HG03025 (cell line): ENCODE results near the gene RPAIN.

Source experiments
- ATAC-seq: cut with Tn5 transposase; IDR thresholded peaks from one replicate; pipeline ENCODE4 v1.9.1; 2021; ENCODE audit warnings: mild to moderate bottlenecking, moderate library complexity; ENCODE audit not compliant: unreplicated experiment, low FRiP score

Gene RPAIN

GRCh38 chr17:5419959-5420653 lies at the start of gene RPAIN:
Gene RPAIN (plus strand): TSS chr17:5420182. CDS start chr17:5420211, 29 bp downstream.
- peak; percentile 54 for ATAC-seq

DNA sequence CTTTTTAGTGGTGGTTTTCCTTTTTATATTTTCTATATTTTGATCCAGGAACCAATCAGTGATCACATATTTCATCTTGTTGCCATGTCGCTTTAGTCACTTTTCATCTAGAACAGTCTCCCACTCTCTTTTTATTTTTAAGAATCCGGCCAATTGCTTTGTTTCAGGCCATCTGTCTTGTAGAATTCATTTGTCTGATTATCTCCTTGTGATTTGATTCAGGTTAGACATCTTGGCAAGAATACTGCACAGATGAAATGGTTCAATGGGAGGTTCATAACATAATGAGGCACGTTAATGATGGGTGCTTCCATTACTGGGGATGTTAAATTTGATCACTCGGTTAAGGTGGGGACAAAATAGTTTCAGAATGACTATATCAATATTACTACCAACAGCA lies 49.6 kb upstream of the RPAIN start:
- no peak for ATAC-seq

DNA sequence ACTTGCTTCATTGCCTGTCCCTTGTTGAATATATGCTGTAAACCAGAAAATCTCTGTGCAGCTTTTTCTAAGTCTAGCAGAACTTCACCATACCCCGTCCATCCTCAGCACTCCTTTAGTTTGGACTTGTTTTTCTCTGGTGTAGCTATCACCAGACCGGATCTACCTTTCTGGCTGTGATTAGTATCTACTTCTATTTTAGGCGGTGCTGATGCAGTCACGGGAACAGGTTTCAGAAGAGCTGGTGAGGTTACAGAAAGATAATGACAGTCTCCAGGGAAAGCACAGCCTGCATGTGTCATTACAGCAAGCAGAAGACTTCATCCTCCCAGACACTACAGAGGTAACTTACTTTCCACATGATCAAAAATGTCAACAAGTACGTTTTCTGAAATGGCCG lies 46.9 kb upstream of the RPAIN start:
- no peak for ATAC-seq

GRCh38 chr17:5378566-5379207 lies 41.3 kb upstream of the RPAIN start:
- no peak for ATAC-seq

DNA sequence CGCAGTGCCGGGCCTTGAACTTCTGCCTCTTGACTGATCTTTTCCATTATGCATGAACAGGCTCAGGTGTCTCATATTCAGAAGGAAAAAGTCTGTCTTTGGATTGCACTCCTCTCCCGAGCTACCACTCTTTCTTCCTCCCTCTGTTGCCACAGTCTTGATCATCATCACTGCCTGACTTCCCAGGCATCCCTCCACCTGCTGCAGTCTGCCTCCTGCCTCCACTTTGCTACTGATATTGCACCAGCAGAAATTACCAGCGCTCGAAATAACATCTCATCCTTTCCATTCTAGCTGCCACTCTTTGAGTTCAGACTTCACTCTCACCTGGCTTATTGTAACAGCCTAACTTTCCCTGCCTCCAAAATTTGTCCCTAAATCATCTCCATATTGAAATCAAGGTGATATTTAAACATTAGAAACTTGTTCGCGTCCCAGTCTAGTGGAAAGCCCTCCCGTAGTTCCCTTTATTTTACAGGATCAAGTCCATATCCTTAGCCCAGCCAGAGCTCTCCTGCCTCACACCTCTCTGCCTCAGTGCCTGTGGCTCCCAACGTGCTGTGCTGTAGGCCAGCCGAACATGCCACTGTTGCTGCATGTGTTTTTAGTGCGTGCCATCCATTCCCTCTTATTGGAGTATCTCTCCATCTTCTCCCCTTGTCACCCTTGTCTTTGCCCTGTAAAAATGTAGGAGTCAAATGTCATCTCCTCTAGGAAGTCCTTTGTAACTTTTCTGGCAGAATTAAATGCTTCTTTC lies 40.5 kb upstream of the RPAIN start:
- no peak for ATAC-seq

DNA sequence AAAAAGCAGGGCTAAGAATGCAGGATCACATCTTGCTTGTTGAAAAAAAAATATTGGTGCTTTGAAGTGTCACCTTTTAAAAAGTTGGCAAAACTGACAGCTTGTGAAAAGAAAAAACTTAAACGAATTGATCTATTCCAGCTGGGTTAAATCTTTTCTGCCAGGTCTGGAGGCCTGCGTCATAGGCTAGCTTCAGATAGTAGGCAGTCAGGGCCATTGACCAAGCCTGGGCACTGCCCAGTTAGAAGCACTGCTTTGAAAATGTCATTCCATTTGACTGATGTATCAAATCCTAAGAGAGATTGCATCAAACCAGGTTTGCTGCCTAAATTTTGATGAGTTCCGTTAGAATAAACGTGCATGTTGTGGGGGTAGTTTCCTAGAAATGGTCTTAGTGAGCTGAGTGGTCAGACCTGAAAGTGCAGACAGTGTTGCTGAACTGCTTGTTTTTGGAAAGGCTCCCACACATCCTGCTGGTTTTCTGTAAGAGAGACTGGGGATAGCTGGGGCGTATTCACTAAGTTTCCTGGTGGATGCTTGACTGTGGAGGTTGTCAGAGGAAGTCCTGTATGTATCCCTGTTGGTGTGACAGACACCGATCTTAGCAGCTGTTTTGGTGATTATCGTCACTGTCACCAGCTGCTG lies 39.4 kb upstream of the RPAIN start:
- no peak for ATAC-seq

DNA sequence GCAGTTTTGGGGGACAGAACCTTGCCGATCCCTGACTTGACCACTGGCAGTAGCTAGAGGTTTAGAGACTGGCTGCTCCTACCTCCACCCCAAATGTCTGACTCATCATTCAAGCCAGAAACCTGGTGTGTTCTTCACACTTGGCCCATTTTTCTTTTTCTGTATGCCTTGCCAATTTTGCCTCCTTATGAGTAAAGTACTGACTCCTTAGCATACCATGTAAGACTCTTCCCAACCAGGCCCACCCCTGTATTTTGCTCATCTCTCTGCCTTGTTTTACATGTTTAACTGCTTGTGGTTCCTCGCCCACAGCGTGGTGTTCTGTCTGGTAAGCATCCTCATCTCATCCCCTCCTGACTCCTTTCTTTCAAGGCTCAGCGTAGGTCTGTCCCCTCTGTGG lies 38.4 kb upstream of the RPAIN start:
- no peak for ATAC-seq

DNA sequence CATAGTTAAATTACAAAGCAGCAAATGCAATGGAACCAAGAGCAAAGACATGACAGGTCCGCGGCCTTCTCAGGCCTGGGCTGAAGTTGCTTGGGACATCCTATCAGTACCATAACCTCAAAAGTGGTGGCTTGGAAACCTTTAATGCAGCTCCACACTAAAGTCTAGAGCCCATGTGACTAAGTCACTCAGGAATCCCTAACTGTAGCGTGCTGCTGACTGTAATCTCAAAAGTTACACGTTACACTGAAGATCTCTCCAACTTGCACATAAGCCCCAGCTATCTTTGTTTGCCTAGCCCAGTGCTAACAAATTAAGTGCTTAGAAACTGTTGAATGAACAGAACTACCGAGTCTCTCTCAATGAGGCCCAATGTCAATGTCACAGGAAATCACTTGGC lies 28.3 kb upstream of the RPAIN start:
- no peak for ATAC-seq

DNA sequence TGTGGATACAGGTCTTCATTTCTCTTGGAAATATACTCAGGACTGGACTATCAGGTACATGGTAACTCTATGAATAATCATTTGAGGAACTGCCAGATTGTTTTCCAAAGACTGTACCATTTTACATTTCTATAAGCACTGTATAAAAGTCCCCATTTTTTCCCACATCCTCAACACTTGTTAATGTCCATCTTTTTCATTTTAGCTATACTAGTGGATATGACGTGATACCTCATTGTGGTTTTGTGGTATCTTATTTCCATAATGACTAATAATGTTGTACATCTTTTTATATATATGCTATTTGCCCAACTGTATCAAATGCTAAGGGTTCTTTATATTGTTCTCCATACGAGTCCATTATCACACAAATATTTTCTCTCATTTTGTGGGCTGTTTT lies 23.4 kb upstream of the RPAIN start:
- no peak for ATAC-seq

GRCh38 chr17:5399767-5400166 lies 20.2 kb upstream of the RPAIN start:
- no peak for ATAC-seq

GRCh38 chr17:5405400-5405799 lies 14.6 kb upstream of the RPAIN start:
- no peak for ATAC-seq

DNA sequence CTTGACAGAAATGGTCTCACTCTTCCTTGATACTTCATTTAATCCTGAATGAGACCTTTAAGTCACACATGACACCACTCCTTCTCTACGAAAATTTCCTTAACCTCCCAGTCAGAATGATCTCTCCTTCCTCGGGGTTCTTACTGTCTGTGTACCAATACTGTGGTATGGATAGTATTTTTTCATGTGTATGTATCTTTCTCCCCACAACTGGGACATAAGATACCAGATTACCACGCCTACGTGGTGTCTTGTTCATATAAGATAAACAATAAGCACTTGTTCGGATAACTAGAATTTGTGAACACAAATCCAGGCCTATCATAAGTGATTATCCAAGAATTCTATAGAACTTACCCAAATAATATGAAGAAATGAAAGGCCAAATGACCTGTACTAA lies 11.8 kb upstream of the RPAIN start:
- no peak for ATAC-seq

DNA sequence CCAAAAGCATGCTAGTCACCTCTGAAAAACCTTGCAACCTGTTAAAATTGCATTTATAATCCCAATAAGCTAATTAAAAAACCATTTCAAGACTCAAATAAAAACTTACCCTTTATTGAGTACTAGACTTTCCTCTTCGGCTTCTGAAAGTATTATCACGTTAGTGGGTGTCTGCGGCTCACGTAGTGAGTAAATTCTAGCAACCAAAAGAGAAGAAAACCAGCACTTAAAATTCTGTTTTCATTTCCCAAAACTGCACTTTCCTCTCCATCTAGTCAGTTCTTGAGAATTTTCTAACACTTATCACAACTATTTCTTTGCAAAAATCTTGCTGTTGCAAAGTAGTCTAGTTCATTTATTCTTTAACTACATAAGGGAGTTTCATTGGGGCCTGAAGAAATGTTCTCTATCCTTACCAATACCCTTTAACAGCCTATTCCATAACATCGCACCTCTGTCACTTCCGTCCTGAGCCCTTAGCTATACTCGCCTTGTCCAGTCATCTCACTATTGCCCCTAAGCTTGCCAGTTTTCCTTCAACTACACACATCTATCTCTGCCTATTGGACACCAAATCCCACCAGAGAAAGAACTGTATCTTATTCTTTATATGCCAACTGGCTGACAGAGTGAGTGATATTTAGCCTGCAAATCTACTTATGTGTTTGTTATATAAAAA lies 9.2 kb upstream of the RPAIN start:
- ATAC-seq = no peak

DNA sequence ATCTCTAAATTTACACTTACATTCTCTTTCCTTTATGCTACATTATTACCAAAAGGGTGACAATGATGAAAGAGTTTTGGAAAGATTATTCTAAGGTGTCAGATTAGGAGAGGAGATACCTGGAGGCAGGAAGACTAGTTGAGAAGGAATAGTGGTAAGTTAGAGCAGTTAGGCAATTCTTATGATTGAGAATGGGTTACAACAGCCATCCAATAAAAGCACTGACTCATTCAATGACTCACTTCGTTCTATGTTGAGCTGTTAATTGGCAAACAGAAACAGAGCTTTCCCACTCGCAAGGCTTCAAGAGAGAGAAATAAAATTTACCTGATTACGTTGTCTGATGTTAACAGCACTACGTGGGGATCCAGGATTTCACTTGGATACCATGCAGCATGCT lies 6.3 kb upstream of the RPAIN start:
- ATAC-seq = no peak

- ATAC-seq = no peak
Observed at GRCh38 chr17:5416901-5417300, 3.1 kb upstream of the RPAIN start.

DNA sequence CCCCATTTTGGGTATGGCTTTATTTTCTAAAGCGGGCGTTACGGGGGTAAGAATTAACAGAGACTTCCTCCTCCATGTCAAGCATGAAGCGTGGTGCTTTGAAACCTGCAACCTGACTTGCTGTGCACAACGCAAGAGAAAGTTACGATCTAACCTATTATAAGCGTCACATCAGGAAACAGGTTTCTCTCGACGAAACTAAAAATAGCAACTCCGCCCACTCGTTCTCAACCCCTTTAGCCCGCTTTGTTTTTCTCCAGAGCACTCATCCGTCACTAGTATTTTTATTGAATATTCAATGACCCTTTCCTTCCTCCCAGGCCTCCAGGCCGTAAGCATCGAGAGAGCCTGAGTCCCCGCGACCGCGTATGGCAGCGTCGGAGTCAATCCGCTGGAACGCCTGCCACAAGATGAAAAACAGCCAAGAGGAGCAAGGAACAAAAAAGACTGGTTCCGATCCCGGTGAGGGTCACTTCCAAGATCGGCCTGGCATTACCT lies 1.1 kb upstream of the RPAIN start:
- ATAC-seq = peak; percentile 26

DNA sequence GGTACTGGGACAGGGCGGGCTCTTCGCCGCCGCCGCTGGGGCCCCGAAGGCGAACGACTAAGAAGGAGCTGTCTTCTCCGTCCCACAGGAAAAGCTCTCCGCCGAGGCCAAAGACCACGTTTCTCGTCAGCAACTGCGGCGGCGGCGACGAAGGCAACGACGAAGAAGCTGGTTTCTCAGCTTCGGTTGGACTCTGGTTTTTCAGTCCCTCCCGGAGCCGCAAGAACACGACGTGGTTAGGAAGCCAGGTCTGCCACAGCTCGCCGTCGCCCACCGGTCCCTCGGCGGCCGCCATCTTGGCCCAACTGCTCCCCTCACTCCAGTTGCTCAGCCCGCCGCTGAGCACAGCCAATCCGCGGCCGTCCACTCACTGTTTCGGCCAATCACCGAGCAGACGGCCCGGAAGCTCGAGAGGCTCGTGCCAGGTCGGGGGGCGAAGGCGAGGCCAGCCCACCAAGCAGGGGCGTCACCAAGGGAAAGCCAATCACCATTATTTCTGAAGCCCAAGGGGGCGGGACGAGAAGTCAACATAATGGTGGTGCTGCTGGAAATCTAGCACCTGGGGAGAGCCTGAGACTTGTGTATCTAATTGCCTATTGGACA lies 525 bp upstream of the RPAIN start, which contains the start of gene NUP88:
Gene NUP88, minus strand, starts transcription at position 307 of the 603 bp plus-strand sequence. Its CDS starts 12 bp downstream, at position 295.
- ATAC-seq = peak; percentile 89

DNA sequence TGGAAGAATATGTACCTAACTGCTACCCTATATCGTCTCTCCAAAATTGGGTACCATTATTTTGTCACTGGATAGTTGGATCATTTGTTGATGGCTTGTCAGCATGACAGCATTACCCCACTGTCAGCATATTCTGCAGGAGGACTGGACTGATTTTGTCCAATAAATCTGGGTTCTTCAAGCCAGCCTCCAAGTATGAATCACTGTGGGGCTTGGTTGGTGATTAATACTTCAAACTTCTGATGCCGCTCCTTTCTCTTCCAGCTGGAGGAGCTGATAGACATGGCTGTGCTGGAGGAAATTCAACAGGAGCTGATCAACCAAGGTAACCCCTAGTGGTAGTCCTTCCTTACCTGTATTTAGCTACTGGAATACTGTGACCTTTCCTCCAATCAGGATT lies 2.5 kb downstream of the RPAIN start:
- no peak for ATAC-seq

- ATAC-seq = no peak
Observed at GRCh38 chr17:5424909-5425308, 4.9 kb downstream of the RPAIN start.

DNA sequence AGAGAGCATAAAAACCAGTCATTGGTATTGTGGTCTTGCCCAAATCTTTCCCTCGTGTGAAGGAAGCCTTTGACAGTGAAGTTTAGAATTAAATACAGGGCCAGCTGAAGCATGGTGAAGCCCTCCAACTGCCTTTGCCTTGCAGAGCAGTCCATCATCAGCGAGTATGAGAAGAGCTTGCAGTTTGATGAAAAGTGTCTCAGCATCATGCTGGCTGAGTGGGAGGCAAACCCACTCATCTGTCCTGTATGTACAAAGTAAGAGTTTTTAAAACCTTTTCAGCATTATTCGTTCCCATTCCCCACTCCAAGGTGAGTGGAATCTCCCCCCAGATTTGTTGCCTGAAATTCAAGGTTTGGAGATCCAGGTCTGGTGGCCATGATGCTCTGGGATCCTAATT lies 5.8 kb downstream of the RPAIN start:
- ATAC-seq = no peak
